HFFc6 (cell line): ENCODE data around the gene KRT32. TPM values are rescaled to one million over a fixed set of nuclear protein-coding genes. Genes with fewer than 3 reads are reported as not detected.
A peak's percentile ranks its signal among the peaks of the same experiment; 100 is the strongest.

ENCODE experiments used
- DNase-seq: peaks from one replicate; pipeline ENCODE4 v3.0.0-alpha.2; 2018
- H3K27ac Mint-ChIP-seq: 2 replicates; pipeline ENCODE4 v1.8.0; 2020; ENCODE audit warnings: mild to moderate bottlenecking, mixed read lengths
- H3K27me3 Mint-ChIP-seq: 2 replicates; pipeline ENCODE4 v1.8.0; 2021; ENCODE audit warnings: mild to moderate bottlenecking, moderate library complexity, mixed read lengths; ENCODE audit not compliant: insufficient read depth
- H3K36me3 Mint-ChIP-seq: 2 replicates; pipeline ENCODE4 v1.8.0; 2021; ENCODE audit warnings: low read depth, mixed read lengths
- H3K4me1 Mint-ChIP-seq: 2 replicates; pipeline ENCODE4 v1.8.0; 2020; ENCODE audit warnings: low read depth, mixed read lengths
- H3K4me3 Mint-ChIP-seq: 2 replicates; pipeline ENCODE4 v1.8.0; 2020; ENCODE audit warnings: mild to moderate bottlenecking, moderate library complexity, mixed read lengths
- H3K9me3 Mint-ChIP-seq: 2 replicates; pipeline ENCODE4 v1.8.0; 2020; ENCODE audit warnings: mild to moderate bottlenecking, mixed read lengths
- total RNA-seq, 6 experiments: library from RNA; stranded (reverse); fragmentation: NEBNext Ultra II Directional; extraction: Animal tissue kit (Norgen Biotek cat#: 25700); gene quantifications; 2 replicates in 1 of 6; 3 replicates in 5 of 6; pipeline ENCODE4 v1.2.3, GENCODE V29; 2021
- TF ChIP-seq, protein P1 (sequence below): fragments of 200-600 bp; sonication (generic); IDR thresholded peaks from 2 replicates; pipeline ENCODE4 v1.5.0; 2021; ENCODE audit warnings: antibody characterized with exemption, mild to moderate bottlenecking

The KRT32 gene
- total RNA-seq, 6 experiments from 2014 or later: 0.14 TPM; not detected in 4

DNA sequence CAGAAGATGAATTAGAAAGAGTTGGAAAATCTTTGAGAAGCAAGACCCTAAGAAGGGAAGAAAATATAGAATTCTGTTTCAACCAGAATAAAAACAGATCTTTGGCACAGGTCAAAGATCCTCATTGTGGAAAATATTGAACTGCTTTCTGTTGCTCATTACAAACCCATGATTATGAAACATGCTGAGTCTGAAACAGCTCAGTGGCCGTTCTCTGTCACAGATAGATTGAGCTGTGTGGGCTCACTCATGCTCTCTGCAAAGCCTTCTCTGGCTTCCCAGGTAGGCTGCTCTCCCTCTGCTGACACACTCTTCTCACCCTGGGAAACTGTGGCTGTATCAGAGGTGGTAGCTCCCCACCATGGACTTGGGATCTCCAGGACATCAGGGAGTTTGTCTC is 23.0 kb downstream of the KRT32 start:
- Mint-ChIP-seq H3K4me1 (peaks cover 82% of the 10 kb centered on the region), H3K27ac (peak overlapping the region; percentile 53; the same call in 1 of the 2 replicates), H3K27me3 (peaks cover 2% of the 10 kb centered on the region; the same call in 1 of the 2 replicates), H3K36me3 (peaks cover 9% of the 10 kb centered on the region), H3K9me3 (0 out of 2 replicates have a peak, but pooled peaks cover 4% of the 10 kb centered on the region), H3K4me3 (no peak overlapping the region)
- peak; percentile 6 for DNase-seq
- TF ChIP-seq, protein P1, sequence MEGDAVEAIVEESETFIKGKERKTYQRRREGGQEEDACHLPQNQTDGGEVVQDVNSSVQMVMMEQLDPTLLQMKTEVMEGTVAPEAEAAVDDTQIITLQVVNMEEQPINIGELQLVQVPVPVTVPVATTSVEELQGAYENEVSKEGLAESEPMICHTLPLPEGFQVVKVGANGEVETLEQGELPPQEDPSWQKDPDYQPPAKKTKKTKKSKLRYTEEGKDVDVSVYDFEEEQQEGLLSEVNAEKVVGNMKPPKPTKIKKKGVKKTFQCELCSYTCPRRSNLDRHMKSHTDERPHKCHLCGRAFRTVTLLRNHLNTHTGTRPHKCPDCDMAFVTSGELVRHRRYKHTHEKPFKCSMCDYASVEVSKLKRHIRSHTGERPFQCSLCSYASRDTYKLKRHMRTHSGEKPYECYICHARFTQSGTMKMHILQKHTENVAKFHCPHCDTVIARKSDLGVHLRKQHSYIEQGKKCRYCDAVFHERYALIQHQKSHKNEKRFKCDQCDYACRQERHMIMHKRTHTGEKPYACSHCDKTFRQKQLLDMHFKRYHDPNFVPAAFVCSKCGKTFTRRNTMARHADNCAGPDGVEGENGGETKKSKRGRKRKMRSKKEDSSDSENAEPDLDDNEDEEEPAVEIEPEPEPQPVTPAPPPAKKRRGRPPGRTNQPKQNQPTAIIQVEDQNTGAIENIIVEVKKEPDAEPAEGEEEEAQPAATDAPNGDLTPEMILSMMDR: no peak

- peaks cover 9% of the 10 kb centered on the region for H3K36me3 Mint-ChIP-seq
- no peak overlapping the region for H3K4me3 Mint-ChIP-seq
- H3K27me3 Mint-ChIP-seq: peaks cover 2% of the 10 kb centered on the region; the same call in 1 of the 2 replicates
- H3K27ac Mint-ChIP-seq: peak overlapping the region; percentile 44
- peaks cover 73% of the 10 kb centered on the region for H3K4me1 Mint-ChIP-seq
- H3K9me3 Mint-ChIP-seq: 0 out of 2 replicates have a peak, but pooled peaks cover 4% of the 10 kb centered on the region
- peak; percentile 77 for DNase-seq
- TF ChIP-seq, protein P1: no peak
Measured at GRCh38 chr17:41442739-41443138, 24.4 kb downstream of the KRT32 start.

DNA sequence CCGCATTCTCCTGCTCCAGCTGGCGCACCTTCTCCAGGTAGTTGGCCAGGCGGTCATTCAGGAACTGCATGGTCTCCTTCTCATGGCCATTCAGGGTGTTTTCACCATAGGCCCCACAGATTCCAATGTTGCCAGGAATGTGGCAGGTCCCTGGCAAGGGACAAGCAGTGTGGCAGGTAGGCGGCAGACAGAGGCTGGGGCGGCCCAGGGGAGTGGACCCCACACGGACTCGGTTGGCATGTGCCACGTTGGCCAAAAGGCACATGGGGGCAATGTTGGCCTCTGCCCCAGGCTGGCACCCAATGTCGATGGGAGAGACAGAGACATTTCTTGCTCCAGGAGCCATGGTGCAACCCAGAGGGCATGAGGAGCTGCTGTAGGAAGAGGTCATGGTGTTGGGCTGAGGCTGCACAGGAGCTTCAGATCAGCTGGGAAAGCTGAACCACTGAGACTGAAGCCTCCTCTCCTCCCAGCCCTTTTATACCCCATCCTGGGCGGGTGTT is 26.6 kb downstream of the KRT32 start, which contains the start of gene KRT38:
TSS of gene KRT38 (minus strand) at position 453 of the 503 bp plus-strand sequence. CDS start at position 391, 62 bp downstream.
- H3K4me3 Mint-ChIP-seq: no peak within 1 kb of the TSS
- H3K4me1 Mint-ChIP-seq: peaks cover 52% of the 10 kb centered on the region

DNA sequence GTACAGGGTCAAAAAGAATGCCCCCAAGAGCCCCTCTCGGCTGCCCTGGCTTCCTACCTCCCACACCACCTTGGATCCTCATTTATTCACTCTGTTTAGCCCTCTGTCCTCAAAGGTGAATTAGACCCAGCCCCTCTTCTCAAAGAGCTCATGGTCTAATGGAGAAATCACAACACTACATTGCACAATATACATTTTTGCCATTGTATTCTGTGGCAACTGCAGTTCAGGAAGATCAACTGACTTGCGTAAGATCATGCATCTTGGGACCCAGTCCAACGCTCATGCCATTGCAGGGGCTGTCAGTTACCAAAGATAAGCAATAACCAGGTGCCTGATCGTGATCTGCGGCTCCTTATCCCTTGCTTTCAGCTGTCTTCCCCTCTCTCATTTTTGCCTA is 27.8 kb downstream of the KRT32 start:
- H3K9me3 Mint-ChIP-seq: 0 out of 2 replicates have a peak, but pooled peaks cover 4% of the 10 kb centered on the region
- H3K4me3 Mint-ChIP-seq: no peak overlapping the region
- TF ChIP-seq, protein P1: no peak
- H3K36me3 Mint-ChIP-seq: peaks cover 9% of the 10 kb centered on the region
- peaks cover 2% of the 10 kb centered on the region; the same call in 1 of the 2 replicates for H3K27me3 Mint-ChIP-seq
- H3K27ac Mint-ChIP-seq: no peak overlapping the region
- peaks cover 40% of the 10 kb centered on the region for H3K4me1 Mint-ChIP-seq
- no peak for DNase-seq

More for the DNA sequence above, 26.6 kb downstream of the KRT32 start, which contains the start of gene KRT38:
- Mint-ChIP-seq H3K9me3 (0 out of 2 replicates have a peak, but pooled peaks cover 4% of the 10 kb centered on the region), H3K27me3 (peaks cover 2% of the 10 kb centered on the region; the same call in 1 of the 2 replicates), H3K27ac (no peak within 1 kb of the TSS), H3K36me3 (peaks cover 9% of the 10 kb centered on the region)
- DNase-seq: no peak
- TF ChIP-seq, protein P1: no peak

- DNase-seq: peak; percentile 33
- peaks cover 9% of the 10 kb centered on the region for H3K36me3 Mint-ChIP-seq
- no peaks in the 10 kb centered on the region; the same call in 1 of the 2 replicates for H3K27me3 Mint-ChIP-seq
- H3K27ac Mint-ChIP-seq: no peak overlapping the region
- TF ChIP-seq, protein P1: no peak
- no peak overlapping the region for H3K4me3 Mint-ChIP-seq
- H3K4me1 Mint-ChIP-seq: peaks cover 31% of the 10 kb centered on the region
- 0 out of 2 replicates have a peak, but pooled peaks cover 4% of the 10 kb centered on the region for H3K9me3 Mint-ChIP-seq
Measured at GRCh38 chr17:41437769-41438168, 29.4 kb downstream of the KRT32 start.
